NOMO-1 treated with dmso at 0.1 percent for 144 hours (cell line): Measurements from ENCODE around the gene TLK1.
"Not testable (repeated sequence)": the region's sequence is repeated elsewhere in the genome, so short reads cannot be mapped to it uniquely, and the experiment has no call there.

ENCODE experiments used
- DNase-seq: peaks from one replicate; lab custom pipeline; 2025; ENCODE audit not compliant: unreplicated experiment; lab: John Stamatoyannopoulos, UW

Gene TLK1

GRCh38 chr2:171146071-171146470 lies 14.6 kb downstream of the TLK1 start:
- no peak for DNase-seq

GRCh38 chr2:171143670-171144062 lies 17.0 kb downstream of the TLK1 start:
- no peak for DNase-seq

GRCh38 chr2:171142398-171142797 lies 18.3 kb downstream of the TLK1 start:
- no peak for DNase-seq

GRCh38 chr2:171141320-171141719 lies 19.4 kb downstream of the TLK1 start:
- no peak for DNase-seq

- DNase-seq, result no peak
Observed at GRCh38 chr2:171139860-171140259, 20.8 kb downstream of the TLK1 start.

GRCh38 chr2:171136024-171136423 lies 24.7 kb downstream of the TLK1 start:
- DNase-seq, result no peak

GRCh38 chr2:171134624-171135230 lies 26.0 kb downstream of the TLK1 start:
- no peak for DNase-seq

GRCh38 chr2:171132086-171132485 lies 28.6 kb downstream of the TLK1 start:
- DNase-seq, result no peak

GRCh38 chr2:171128461-171128860 lies 32.2 kb downstream of the TLK1 start:
- DNase-seq, result no peak

- no peak for DNase-seq
Observed at GRCh38 chr2:171124541-171124940, 36.2 kb downstream of the TLK1 start.

GRCh38 chr2:171109571-171109970 lies 51.1 kb downstream of the TLK1 start:
- DNase-seq, result no peak

GRCh38 chr2:171109020-171109419 lies 51.7 kb downstream of the TLK1 start:
- no peak for DNase-seq

GRCh38 chr2:171107803-171108202 lies 52.9 kb downstream of the TLK1 start:
- no peak for DNase-seq

GRCh38 chr2:171104379-171104778 lies 56.3 kb downstream of the TLK1 start:
- DNase-seq, result no peak

- DNase-seq, result no peak
Observed at GRCh38 chr2:171102802-171103201, 57.9 kb downstream of the TLK1 start.

GRCh38 chr2:171100370-171100769 lies 60.3 kb downstream of the TLK1 start:
- DNase-seq, result no peak

- no peak for DNase-seq
Observed at GRCh38 chr2:171098607-171099006, 62.1 kb downstream of the TLK1 start.

GRCh38 chr2:171095014-171095582 lies 65.6 kb downstream of the TLK1 start:
- DNase-seq, result no peak

- DNase-seq, result not testable (repeated sequence)
Observed at GRCh38 chr2:171091517-171091916, 69.2 kb downstream of the TLK1 start.

- no peak for DNase-seq
Observed at GRCh38 chr2:171089489-171089888, 71.2 kb downstream of the TLK1 start.

GRCh38 chr2:171088057-171088834 lies 72.4 kb downstream of the TLK1 start:
- DNase-seq, result no peak

- no peak for DNase-seq
Observed at GRCh38 chr2:171087547-171087946, 73.1 kb downstream of the TLK1 start.
